H9 (cell line): Measurements from ENCODE around the gene FOXI2. TPM values are rescaled to one million over a fixed set of nuclear protein-coding genes. Genes with fewer than 3 reads are reported as not detected.

ENCODE experiments used
- DNase-seq: peaks from one replicate; pipeline ENCODE4 v3.0.0-alpha.2; 2017
- H2AFZ ChIP-seq: one replicate; pipeline ENCODE4 v1.6.1; 2013; ENCODE audit warnings: mild to moderate bottlenecking, low read length, control low read depth, moderate library complexity
- H2AK5ac ChIP-seq: 2 replicates; pipeline ENCODE4 v1.6.1; 2013; ENCODE audit warnings: low read length, control low read depth, mixed read lengths; ENCODE audit not compliant: insufficient read length
- H2BK120ac ChIP-seq: one replicate; pipeline ENCODE4 v1.6.1; 2013; ENCODE audit warnings: low read depth, mild to moderate bottlenecking, low read length, control low read depth, inconsistent platforms; ENCODE audit not compliant: poor library complexity, severe bottlenecking
- H2BK12ac ChIP-seq: 2 replicates; pipeline ENCODE4 v1.6.1; 2013; ENCODE audit warnings: low read length, control low read depth, mixed read lengths, low read depth; ENCODE audit not compliant: insufficient read length
- H2BK15ac ChIP-seq: 2 replicates; pipeline ENCODE4 v1.6.1; 2013; ENCODE audit warnings: low read depth, low read length, control low read depth
- H2BK20ac ChIP-seq: one replicate; pipeline ENCODE4 v1.6.1; 2013; ENCODE audit warnings: low read depth, mild to moderate bottlenecking, low read length, control low read depth, inconsistent platforms; ENCODE audit not compliant: poor library complexity, severe bottlenecking
- H2BK5ac ChIP-seq: 2 replicates; pipeline ENCODE4 v1.6.1; 2013; ENCODE audit warnings: low read length, control low read depth, mixed read lengths; ENCODE audit not compliant: insufficient read length
- H3K14ac ChIP-seq: 2 replicates; pipeline ENCODE4 v1.6.1; 2013; ENCODE audit warnings: low read length, control low read depth; ENCODE audit not compliant: insufficient read depth
- H3K18ac ChIP-seq: 2 replicates; pipeline ENCODE4 v1.6.1; 2013; ENCODE audit warnings: low read depth, mild to moderate bottlenecking, mixed read lengths, low read length, control low read depth; ENCODE audit not compliant: insufficient read length
- H3K23ac ChIP-seq: 2 replicates; pipeline ENCODE4 v1.6.1; 2013; ENCODE audit warnings: low read length, control low read depth, mixed read lengths, low read depth; ENCODE audit not compliant: insufficient read length
- H3K23me2 ChIP-seq: 2 replicates; pipeline ENCODE4 v1.6.1; 2013; ENCODE audit warnings: low read depth, mild to moderate bottlenecking, mixed read lengths, low read length, control low read depth; ENCODE audit not compliant: insufficient read length, poor library complexity, severe bottlenecking
- H3K27ac ChIP-seq: 2 replicates; pipeline ENCODE4 v1.5.1; 2013; ENCODE audit warnings: low read length, control low read depth, mixed read lengths, low read depth; ENCODE audit not compliant: insufficient read length
- H3K27me3 ChIP-seq: 2 replicates; pipeline ENCODE4 v1.6.1; 2013; ENCODE audit warnings: low read length, control low read depth, inconsistent platforms; ENCODE audit not compliant: insufficient read depth
- H3K4ac ChIP-seq: 2 replicates; pipeline ENCODE4 v1.6.1; 2013; ENCODE audit warnings: low read depth, mild to moderate bottlenecking, control low read depth, inconsistent platforms, low read length, moderate library complexity
- H3K4me1 ChIP-seq: 2 replicates; pipeline ENCODE4 v1.6.1; 2013; ENCODE audit warnings: low read length, control low read depth, inconsistent platforms; ENCODE audit not compliant: insufficient read depth
- H3K4me2 ChIP-seq: 2 replicates; pipeline ENCODE4 v1.6.1; 2013; ENCODE audit warnings: low read length, control low read depth, mixed read lengths; ENCODE audit not compliant: insufficient read length, insufficient read depth
- H3K56ac ChIP-seq: 2 replicates; pipeline ENCODE4 v1.6.1; 2013; ENCODE audit warnings: low read depth, mild to moderate bottlenecking, mixed read lengths, low read length, control low read depth; ENCODE audit not compliant: insufficient read length
- H3K79me1 ChIP-seq: 2 replicates; pipeline ENCODE4 v1.6.1; 2013; ENCODE audit warnings: low read depth, mild to moderate bottlenecking, moderate library complexity, low read length, control low read depth, inconsistent platforms; ENCODE audit not compliant: insufficient read depth, poor library complexity, severe bottlenecking
- H3K79me2 ChIP-seq: 2 replicates; pipeline ENCODE4 v1.6.1; 2013; ENCODE audit warnings: low read length, control low read depth, inconsistent platforms; ENCODE audit not compliant: insufficient read depth
- H3K9ac ChIP-seq: 2 replicates; pipeline ENCODE4 v1.6.1; 2013; ENCODE audit warnings: low read length, control low read depth, mixed read lengths; ENCODE audit not compliant: insufficient read length; ENCODE audit errors: extremely low read depth
- H3K9me3 ChIP-seq: one replicate; pipeline ENCODE4 v1.6.1; 2013; ENCODE audit warnings: low read depth, low read length, inconsistent platforms; ENCODE audit not compliant: control insufficient read depth
- H3T11ph ChIP-seq: one replicate; pipeline ENCODE4 v1.6.1; 2013; ENCODE audit warnings: mild to moderate bottlenecking, low read length, control low read depth, inconsistent platforms
- H4K20me1 ChIP-seq: one replicate; pipeline ENCODE4 v1.6.1; 2013; ENCODE audit not compliant: control insufficient read depth, insufficient read length, insufficient read depth
- H4K5ac ChIP-seq: 2 replicates; pipeline ENCODE4 v1.6.1; 2013; ENCODE audit warnings: low read depth, mild to moderate bottlenecking, mixed read lengths, low read length, control low read depth; ENCODE audit not compliant: insufficient read length
- H4K8ac ChIP-seq: replicated peaks from 2 replicates; pipeline ENCODE4 v1.6.1; 2013; ENCODE audit warnings: low read length, control low read depth, mixed read lengths, low read depth; ENCODE audit not compliant: insufficient read length
- H4K91ac ChIP-seq: 2 replicates; pipeline ENCODE4 v1.6.1; 2013; ENCODE audit warnings: low read depth, mild to moderate bottlenecking, moderate library complexity, mixed read lengths, low read length, control low read depth; ENCODE audit not compliant: insufficient read length
- H3K27ac Mint-ChIP-seq, 3 experiments: 2 replicates in 2 of 3; 3 replicates in 1 of 3; pipeline ENCODE4 v1.8.0; 2020 to 2021; ENCODE audit warnings: mixed read lengths in 3 of 3, mild to moderate bottlenecking in 1 of 3, moderate library complexity in 1 of 3
- H3K27me3 Mint-ChIP-seq: 2 replicates; pipeline ENCODE4 v1.8.0; 2021; ENCODE audit warnings: low read depth, mild to moderate bottlenecking, moderate library complexity, mixed read lengths
- H3K36me3 Mint-ChIP-seq, 3 experiments: 2 replicates in 2 of 3; 3 replicates in 1 of 3; pipeline ENCODE4 v1.8.0; 2020 to 2021; ENCODE audit warnings: low read depth in 3 of 3, mixed read lengths in 3 of 3; ENCODE audit not compliant: insufficient read depth in 1 of 3
- H3K4me1 Mint-ChIP-seq, 2 experiments: 2 replicates each; pipeline ENCODE4 v1.8.0; 2020; ENCODE audit warnings: mixed read lengths in 2 of 2
- H3K4me3 Mint-ChIP-seq, 2 experiments: 2 replicates in 1 of 2; 3 replicates in 1 of 2; pipeline ENCODE4 v1.8.0; 2020 to 2021; ENCODE audit warnings: mild to moderate bottlenecking in 2 of 2, mixed read lengths in 2 of 2, moderate library complexity in 1 of 2
- H3K9me3 Mint-ChIP-seq, 2 experiments: 2 replicates in 1 of 2; 3 replicates in 1 of 2; pipeline ENCODE4 v1.8.0; 2020; ENCODE audit warnings: mild to moderate bottlenecking in 2 of 2, mixed read lengths in 2 of 2, moderate library complexity in 1 of 2
- CTCF ChIP-seq: fragments of 200-600 bp; sonication (generic); conservative IDR thresholded peaks from 3 replicates; pipeline ENCODE4 v1.8.0; 2021; ENCODE audit warnings: antibody characterized with exemption, mild to moderate bottlenecking
- WGBS: extraction: QIAGEN DNeasy Blood & Tissue Kit; methylation state at CpG from one replicate; pipeline ENCODE4 v1.1.7; 2013; ENCODE audit warnings: missing lambda C conversion rate, low lambda C conversion rate, mixed read lengths; ENCODE audit not compliant: insufficient read length; ENCODE audit errors: extremely low coverage; 5-methylcytosine and 5-hydroxymethylcytosine counted together
- total RNA-seq: library from RNA; stranded (reverse); gene quantifications from 2 replicates; pipeline ENCODE4 v1.2.1, GENCODE V29; 2021

FOXI2 gene
- total RNA-seq, 1 experiment from 2014 or later, result 0.42 TPM

- Histone ChIP-seq H3K79me2 (no peaks in the 10 kb centered on the region), H3K27ac (no peak overlapping the region), H3K79me1 (no peaks in the 10 kb centered on the region), H4K5ac (no peak overlapping the region), H3K18ac (no peak overlapping the region), H4K8ac (no peak overlapping the region), H3K56ac (no peak overlapping the region), H3T11ph (no peak overlapping the region), H3K4me2 (no peak overlapping the region), H2AFZ (no peak overlapping the region), H2BK5ac (no peak overlapping the region), H4K91ac (no peak overlapping the region), H3K27me3 (no peaks in the 10 kb centered on the region), H3K23ac (no peak overlapping the region), H2BK15ac (no peak overlapping the region), H4K20me1 (no peaks in the 10 kb centered on the region), H3K4me1 (no peaks in the 10 kb centered on the region), H2BK20ac (no peak overlapping the region), H2BK12ac (no peak overlapping the region), H3K14ac (no peak overlapping the region), H3K4ac (no peak overlapping the region), H2BK120ac (no peak overlapping the region), H3K9ac (no peak overlapping the region), H2AK5ac (no peak overlapping the region), H3K23me2 (no peaks in the 10 kb centered on the region), H3K9me3 (no peaks in the 10 kb centered on the region)
- peaks cover 1 to 12% of the 10 kb centered on the region in 2 experiments; a peak in 4 of 5 replicates for H3K9me3 Mint-ChIP-seq
- peaks cover 1% of the 10 kb centered on the region; the same call in 1 of the 2 replicates for H3K27me3 Mint-ChIP-seq
- TF ChIP-seq CTCF, result no peak
- peak; percentile 36 for DNase-seq
- H3K4me3 Mint-ChIP-seq, result peak overlapping the region in 1 of 2 experiments; percentile 39; a peak in 1 of 5 replicates
- H3K4me1 Mint-ChIP-seq, result peaks cover 33 to 40% of the 10 kb centered on the region in 2 experiments
- peak overlapping the region in 2 of 3 experiments; percentile 68 to 80; a peak in 4 of 7 replicates for H3K27ac Mint-ChIP-seq
- no CpG with 5 or more reads among the region's 1 CpG for WGBS
- H3K36me3 Mint-ChIP-seq, result peaks cover 0 to 9% (median 2%) of the 10 kb centered on the region in 3 experiments; a peak in 5 of 7 replicates
These were observed 25.9 kb downstream of the FOXI2 start for GRCh38 chr10:127762925-127763324.
